Endothelial cell of umbilical vein (primary cell): ENCODE results near the gene ZNF274. TPM values are rescaled to one million over a fixed set of nuclear protein-coding genes. Genes with fewer than 3 reads are reported as not detected.

Source experiments
- BruUV-seq: library from RNA; stranded (reverse); fragments of 400-500 nt; replicated peaks from 2 replicates; lab custom pipeline; 2021; lab: Mats Ljungman, UMichigan
- CTCF ChIA-PET: fragments of 300-600, 350-600 bp; sonication (Branson Sonifier 250); formaldehyde crosslinking; loops from one replicate; lab custom pipeline; 2021; ENCODE audit warnings: antibody characterized with exemption, inconsistent platforms; lab: Charles Lee
- POLR2A ChIA-PET: fragments of 300-600, 350-600 bp; sonication (Branson Sonifier 250); formaldehyde crosslinking; loops from one replicate; lab custom pipeline; 2021; ENCODE audit warnings: antibody characterized with exemption, inconsistent platforms; lab: Charles Lee
- DNase-seq: peaks from one replicate; pipeline ENCODE4 v3.0.0-alpha.2; 2011; ENCODE audit warnings: low read depth, low spot score
- FAIRE-seq: peaks from 2 replicates; lab custom pipeline; 2011; peaks lifted over from hg19 to GRCh38; lab: Jason Lieb, UNC
- H2AFZ ChIP-seq: 2 replicates; pipeline ENCODE4 v1.6.0; 2012; ENCODE audit warnings: low read depth, low read length, control low read depth, inconsistent platforms
- H3K27ac ChIP-seq: 2 replicates; pipeline ENCODE4 v1.5.1; 2011; ENCODE audit warnings: low read depth, mild to moderate bottlenecking, control low read depth, low read length, moderate library complexity; ENCODE audit not compliant: insufficient read depth
- H3K27me3 ChIP-seq, 2 experiments: 2 replicates each; pipeline versions ENCODE4 v1.6.0 to v1.6.1; 2011; ENCODE audit warnings: low read length in 2 of 2, mixed read lengths in 1 of 2; ENCODE audit not compliant: control insufficient read depth in 2 of 2, insufficient read depth in 2 of 2
- H3K36me3 ChIP-seq, 2 experiments: 2 replicates in 1 of 2; 3 replicates in 1 of 2; pipeline ENCODE4 v1.5.1; 2011; ENCODE audit warnings: low read length in 2 of 2, mild to moderate bottlenecking in 1 of 2, moderate library complexity in 1 of 2; ENCODE audit not compliant: control insufficient read depth in 2 of 2, insufficient read depth in 2 of 2; ENCODE audit errors: extremely low read depth in 1 of 2
- H3K4me1 ChIP-seq: 3 replicates; pipeline ENCODE4 v1.5.1; 2011; ENCODE audit warnings: mild to moderate bottlenecking, low read length; ENCODE audit not compliant: control insufficient read depth, insufficient read depth; ENCODE audit errors: extremely low read depth
- H3K4me2 ChIP-seq: 2 replicates; pipeline ENCODE4 v1.6.1; 2011; ENCODE audit warnings: low read length, control low read depth, mixed read lengths; ENCODE audit not compliant: insufficient read depth
- H3K4me3 ChIP-seq, 3 experiments: fragments of 200-600 bp in 1 of 3; sonication (generic), shearing (Covaris generic) in 1 of 3; replicated peaks in 1 of 3; 2 replicates each; pipeline ENCODE4 v1.5.1; 2011 to 2016; ENCODE audit warnings: control low read depth in 3 of 3, low read length in 3 of 3, mild to moderate bottlenecking in 2 of 3, inconsistent platforms in 1 of 3, low read depth in 1 of 3, moderate library complexity in 1 of 3; ENCODE audit not compliant: insufficient read depth in 1 of 3
- H3K79me2 ChIP-seq: 2 replicates; pipeline ENCODE4 v1.6.0; 2012; ENCODE audit warnings: low read length, inconsistent platforms; ENCODE audit not compliant: control insufficient read depth, insufficient read depth
- H3K9ac ChIP-seq: replicated peaks from 2 replicates; pipeline ENCODE3; 2011; ENCODE audit warnings: low read length, control low read depth; ENCODE audit not compliant: insufficient read depth; ENCODE audit errors: extremely low read depth
- H3K9me1 ChIP-seq: replicated peaks from 3 replicates; pipeline ENCODE4 v1.6.0; 2011; ENCODE audit warnings: mild to moderate bottlenecking, low read length; ENCODE audit not compliant: control insufficient read depth, insufficient read depth; ENCODE audit errors: extremely low read depth
- H3K9me3 ChIP-seq: replicated peaks from 2 replicates; pipeline ENCODE4 v1.5.1; 2012; ENCODE audit warnings: low read length, inconsistent platforms; ENCODE audit not compliant: control insufficient read depth, insufficient read depth
- H4K20me1 ChIP-seq: replicated peaks from 2 replicates; pipeline ENCODE3; 2011; ENCODE audit warnings: mild to moderate bottlenecking, low read length; ENCODE audit not compliant: control insufficient read depth, insufficient read depth; ENCODE audit errors: extremely low read depth
- EZH2 ChIP-seq: IDR thresholded peaks from 2 replicates; pipeline ENCODE4 v1.6.1; 2012; ENCODE audit warnings: borderline replicate concordance, low read depth, mild to moderate bottlenecking, moderate library complexity, low read length, inconsistent platforms; ENCODE audit not compliant: severe bottlenecking
- GATA2 ChIP-seq: IDR thresholded peaks from 2 replicates; pipeline ENCODE4 v1.7.0; 2011; ENCODE audit warnings: low read depth, mild to moderate bottlenecking, moderate library complexity, mixed read lengths, low read length; ENCODE audit not compliant: insufficient read length, insufficient read depth
- JUN ChIP-seq: IDR thresholded peaks from 2 replicates; pipeline ENCODE4 v1.6.1; 2011; ENCODE audit warnings: borderline replicate concordance, low read depth; ENCODE audit not compliant: insufficient read length, insufficient read depth
- MYC ChIP-seq: IDR thresholded peaks from one replicate; pipeline ENCODE4 v1.6.1; 2011; ENCODE audit warnings: mild to moderate bottlenecking, low read depth, low read length
- dilution Hi-C: fragments of 300-500 bp; cut with MboI; formaldehyde crosslinking; loops from one replicate; pipeline ENCODE4 v1.15.0; 2019; ENCODE audit warnings: low sequenced_read_pairs; ENCODE audit not compliant: extremely low pct_ligation_motif_present
- intact Hi-C: fragments of 100-400 bp; cut with micrococcal nuclease; formaldehyde crosslinking; loops from one replicate; pipeline ENCODE4 v1.10.0; 2022
- polyA plus RNA-seq, 4 experiments: library from polyadenylated mRNA; depleted of rRNA in 3 of 4; stranded (reverse) in 3 of 4; unstranded in 1 of 4; fragments of >200 nt; gene quantifications; 2 replicates each; pipeline versions ENCODE4 v1.2.1 to v1.2.3, GENCODE V29; 2011 to 2012; ENCODE audit warnings: missing spikeins in 1 of 4
- total RNA-seq: library from RNA; stranded (reverse); gene quantifications from 2 replicates; pipeline ENCODE4 v1.2.3, GENCODE V29; 2021
- TF ChIP-seq, protein P1 (sequence below): IDR thresholded peaks from 2 replicates; pipeline ENCODE4 v1.6.1; 2011; ENCODE audit not compliant: insufficient read depth, insufficient read length
- TF ChIP-seq, protein P2 (sequence below), 2 donors: IDR thresholded peaks; 1 replicate in 1 of 2; 2 replicates in 1 of 2; pipeline ENCODE4 v1.5.1; 2011; ENCODE audit warnings: low read length in 2 of 2, mild to moderate bottlenecking in 2 of 2, moderate library complexity in 2 of 2, control low read depth in 1 of 2, inconsistent platforms in 1 of 2, low read depth in 1 of 2; ENCODE audit not compliant: insufficient read depth in 1 of 2; ENCODE audit errors: extremely low read depth in 1 of 2

Gene ZNF274
- total and polyA plus RNA-seq, 2 donors (not counting 3 experiments of a cell fraction or from before 2014, with no cell fraction given), result 10.1 to 18.3 TPM

DNA sequence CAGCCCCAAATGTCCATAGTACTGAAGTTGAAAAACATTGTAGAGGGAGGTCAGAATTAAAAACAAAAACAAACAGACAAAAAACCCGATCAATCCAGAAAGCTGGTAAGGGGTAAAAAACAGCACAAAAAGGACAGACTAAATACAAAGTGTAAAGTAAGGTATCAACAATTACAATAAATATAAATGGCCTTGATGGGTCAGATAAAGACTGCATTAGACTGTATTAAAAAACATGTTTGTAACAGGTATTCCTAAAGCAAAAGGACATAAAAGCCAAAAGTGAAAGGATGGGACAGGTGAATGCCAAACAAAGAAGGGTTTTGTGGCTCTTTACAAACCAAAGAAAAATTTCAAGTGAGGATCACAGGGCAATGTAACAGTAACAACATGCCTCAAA is 48.6 kb upstream of the ZNF274 start:
- BruUV-seq, result no TSS peak
- Histone ChIP-seq H3K4me2 (no peak overlapping the region), H3K4me3 (no peak overlapping the region), H3K9me1 (no peaks in the 10 kb centered on the region), H3K27me3 (no peaks in the 10 kb centered on the region), H3K9ac (no peak overlapping the region), H3K9me3 (peaks cover 6% of the 10 kb centered on the region), H3K27ac (no peak overlapping the region), H3K36me3 (peaks cover 5 to 7% of the 10 kb centered on the region in 2 experiments), H4K20me1 (no peaks in the 10 kb centered on the region), H3K79me2 (no peaks in the 10 kb centered on the region), H3K4me1 (no peaks in the 10 kb centered on the region), H2AFZ (no peak overlapping the region)
- ChIA-PET POLR2A (no interaction called here), CTCF (no interaction called here)
- FAIRE-seq (no peak), DNase-seq (no peak)
- no peak for TF ChIP-seq JUN
- TF ChIP-seq GATA2, result no peak
- TF ChIP-seq, protein P1, sequence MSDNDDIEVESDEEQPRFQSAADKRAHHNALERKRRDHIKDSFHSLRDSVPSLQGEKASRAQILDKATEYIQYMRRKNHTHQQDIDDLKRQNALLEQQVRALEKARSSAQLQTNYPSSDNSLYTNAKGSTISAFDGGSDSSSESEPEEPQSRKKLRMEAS, result no peak
- TF ChIP-seq, protein P2, sequence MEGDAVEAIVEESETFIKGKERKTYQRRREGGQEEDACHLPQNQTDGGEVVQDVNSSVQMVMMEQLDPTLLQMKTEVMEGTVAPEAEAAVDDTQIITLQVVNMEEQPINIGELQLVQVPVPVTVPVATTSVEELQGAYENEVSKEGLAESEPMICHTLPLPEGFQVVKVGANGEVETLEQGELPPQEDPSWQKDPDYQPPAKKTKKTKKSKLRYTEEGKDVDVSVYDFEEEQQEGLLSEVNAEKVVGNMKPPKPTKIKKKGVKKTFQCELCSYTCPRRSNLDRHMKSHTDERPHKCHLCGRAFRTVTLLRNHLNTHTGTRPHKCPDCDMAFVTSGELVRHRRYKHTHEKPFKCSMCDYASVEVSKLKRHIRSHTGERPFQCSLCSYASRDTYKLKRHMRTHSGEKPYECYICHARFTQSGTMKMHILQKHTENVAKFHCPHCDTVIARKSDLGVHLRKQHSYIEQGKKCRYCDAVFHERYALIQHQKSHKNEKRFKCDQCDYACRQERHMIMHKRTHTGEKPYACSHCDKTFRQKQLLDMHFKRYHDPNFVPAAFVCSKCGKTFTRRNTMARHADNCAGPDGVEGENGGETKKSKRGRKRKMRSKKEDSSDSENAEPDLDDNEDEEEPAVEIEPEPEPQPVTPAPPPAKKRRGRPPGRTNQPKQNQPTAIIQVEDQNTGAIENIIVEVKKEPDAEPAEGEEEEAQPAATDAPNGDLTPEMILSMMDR (IDR thresholded peaks at IDR 0.05; ENCODE audit: extremely low read depth in 1 of 2, insufficient read depth in 1 of 2, low read depth in 1 of 2, low read length in 2 of 2), result no peak
- dilution Hi-C loops, result no loop called here
- intact Hi-C loops, result no loop called here

DNA sequence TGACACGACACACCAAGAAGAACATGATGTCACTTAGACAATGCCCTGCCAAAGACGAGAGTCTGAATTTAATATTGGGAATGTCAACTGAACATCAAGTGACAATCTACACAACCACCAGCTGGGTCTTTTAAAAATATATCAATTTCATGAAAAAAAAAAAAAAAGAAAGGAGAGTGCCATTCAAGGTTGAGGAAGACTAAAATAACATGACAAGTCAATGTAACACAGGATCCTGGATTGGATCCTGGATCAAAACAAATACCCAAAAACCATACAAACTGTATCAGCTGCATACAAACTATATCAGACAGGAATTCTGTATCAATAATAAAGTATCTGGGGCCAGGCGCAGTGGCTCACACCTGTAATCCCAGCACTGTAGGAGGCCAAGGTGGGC is 37.0 kb upstream of the ZNF274 start:
- no peaks in the 10 kb centered on the region for H3K27me3 ChIP-seq
- no peak overlapping the region for H3K4me3 ChIP-seq
- no peaks in the 10 kb centered on the region for H3K4me1 ChIP-seq
- no TSS peak for BruUV-seq
- no peaks in the 10 kb centered on the region for H3K9me1 ChIP-seq
- no peak overlapping the region for H3K27ac ChIP-seq
- intact Hi-C loops (no loop called here), dilution Hi-C loops (no loop called here)
- H3K9ac ChIP-seq, result no peak overlapping the region
- peaks cover 0 to 3% of the 10 kb centered on the region in 2 experiments for H3K36me3 ChIP-seq
- FAIRE-seq, result no peak
- no peak overlapping the region for H2AFZ ChIP-seq
- TF ChIP-seq, protein P2 (IDR thresholded peaks at IDR 0.05; ENCODE audit: extremely low read depth in 1 of 2, insufficient read depth in 1 of 2, low read depth in 1 of 2, low read length in 2 of 2), result no peak
- TF ChIP-seq, protein P1, result no peak
- TF ChIP-seq MYC (no peak), GATA2 (no peak), EZH2 (no peak)
- ChIA-PET CTCF (no interaction called here), POLR2A (interaction anchor here (0.6 kb wide), 1 partner anchor 274 kb away, joined by 3 read pairs; no protein-coding TSS in a partner anchor)
- no peak for DNase-seq
- H3K4me2 ChIP-seq, result no peak overlapping the region
- no peaks in the 10 kb centered on the region for H4K20me1 ChIP-seq
- H3K9me3 ChIP-seq, result no peaks in the 10 kb centered on the region
- peaks cover 3% of the 10 kb centered on the region for H3K79me2 ChIP-seq
